GM18511 (cell line): ENCODE data around the gene RNF220.
"Not testable (repeated sequence)": the region's sequence is repeated elsewhere in the genome, so short reads cannot be mapped to it uniquely, and the experiment has no call there.

Experiments
- ATAC-seq: cut with Tn5 transposase; IDR thresholded peaks from one replicate; pipeline ENCODE4 v1.9.1; 2021; ENCODE audit warnings: mild to moderate bottlenecking, moderate library complexity; ENCODE audit not compliant: unreplicated experiment

RNF220 gene

GRCh38 chr1:44648529-44649250 lies 243.6 kb downstream of the RNF220 start:
- no peak for ATAC-seq

- no peak for ATAC-seq
Observed at GRCh38 chr1:44649788-44650158, 244.7 kb downstream of the RNF220 start.

- no peak for ATAC-seq
Observed at GRCh38 chr1:44650159-44650831, 245.2 kb downstream of the RNF220 start.

- no peak for ATAC-seq
Observed at GRCh38 chr1:44651069-44651468, 246.0 kb downstream of the RNF220 start.

GRCh38 chr1:44652445-44653106 lies 247.5 kb downstream of the RNF220 start:
- ATAC-seq: no peak

GRCh38 chr1:44653107-44653964 lies 248.3 kb downstream of the RNF220 start:
- no peak for ATAC-seq

- no peak for ATAC-seq
Observed at GRCh38 chr1:44654621-44655187, 249.6 kb downstream of the RNF220 start.

- no peak for ATAC-seq
Observed at GRCh38 chr1:44655609-44656008, 250.6 kb downstream of the RNF220 start.

- no peak for ATAC-seq
Observed at GRCh38 chr1:44659566-44659965, 254.5 kb downstream of the RNF220 start.

GRCh38 chr1:44660176-44660575 lies 255.1 kb downstream of the RNF220 start:
- no peak for ATAC-seq

- no peak for ATAC-seq
Observed at GRCh38 chr1:44661781-44662682, 257.0 kb downstream of the RNF220 start.

- no peak for ATAC-seq
Observed at GRCh38 chr1:44662683-44663030, 257.6 kb downstream of the RNF220 start.

- no peak for ATAC-seq
Observed at GRCh38 chr1:44663417-44663816, 258.4 kb downstream of the RNF220 start.

GRCh38 chr1:44664730-44665370 lies 259.8 kb downstream of the RNF220 start:
- no peak for ATAC-seq

- ATAC-seq: not testable (repeated sequence)
Observed at GRCh38 chr1:44666719-44667118, 261.7 kb downstream of the RNF220 start.

GRCh38 chr1:44670751-44671640 lies 265.9 kb downstream of the RNF220 start:
- ATAC-seq: no peak

- no peak for ATAC-seq
Observed at GRCh38 chr1:44672254-44672955, 267.4 kb downstream of the RNF220 start.
